HG03159 (cell line): Measurements from ENCODE around the gene SLC30A2.
A peak's percentile ranks its signal among the peaks of the same experiment; 100 is the strongest.

Source experiments
- ATAC-seq: cut with Tn5 transposase; IDR thresholded peaks from one replicate; pipeline ENCODE4 v1.9.1; 2021; ENCODE audit warnings: mild to moderate bottlenecking, moderate library complexity; ENCODE audit not compliant: unreplicated experiment

Gene SLC30A2

GRCh38 chr1:25999041-25999800, 46.7 kb downstream of the SLC30A2 start:
- ATAC-seq: no peak

GRCh38 chr1:25997828-25998761, 47.8 kb downstream of the SLC30A2 start, which contains the start of gene PAFAH2:
Gene PAFAH2 (minus strand): TSS chr1:25998063. CDS start chr1:25990816, 7,247 bp downstream.
- ATAC-seq: peak; percentile 95

GRCh38 chr1:25996966-25997827, 48.7 kb downstream of the SLC30A2 start:
- ATAC-seq: peak; percentile 19

- ATAC-seq: no peak
Measured at GRCh38 chr1:25994402-25995150, 51.3 kb downstream of the SLC30A2 start.

GRCh38 chr1:25993197-25993951, 52.5 kb downstream of the SLC30A2 start:
- ATAC-seq: no peak

- no peak for ATAC-seq
Measured at GRCh38 chr1:25992689-25993171, 53.2 kb downstream of the SLC30A2 start.

GRCh38 chr1:25991937-25992688, 53.8 kb downstream of the SLC30A2 start:
- no peak for ATAC-seq

- no peak for ATAC-seq
Measured at GRCh38 chr1:25990702-25991395, 55.1 kb downstream of the SLC30A2 start.

GRCh38 chr1:25990251-25990650, 55.7 kb downstream of the SLC30A2 start:
- no peak for ATAC-seq

- ATAC-seq: no peak
Measured at GRCh38 chr1:25989440-25990234, 56.3 kb downstream of the SLC30A2 start.

- ATAC-seq: no peak
Measured at GRCh38 chr1:25987951-25988350, 58.0 kb downstream of the SLC30A2 start.
